Measurements from ENCODE around the gene RPN1.
A peak's percentile ranks its signal among the peaks of the same experiment; 100 is the strongest.
"Not testable (repeated sequence)": the region's sequence is repeated elsewhere in the genome, so short reads cannot be mapped to it uniquely, and the experiment has no call there.

Gene RPN1

GRCh38 chr3:128684986-128685726 lies 34.5 kb upstream of the RPN1 start:
- no peak overlapping the region for H3K4me3 ChIP-seq (ENCODE audit: low read depth, low read length)
- DNase-seq (ENCODE audit: low read depth): no peak
- TF ChIP-seq, protein P1, sequence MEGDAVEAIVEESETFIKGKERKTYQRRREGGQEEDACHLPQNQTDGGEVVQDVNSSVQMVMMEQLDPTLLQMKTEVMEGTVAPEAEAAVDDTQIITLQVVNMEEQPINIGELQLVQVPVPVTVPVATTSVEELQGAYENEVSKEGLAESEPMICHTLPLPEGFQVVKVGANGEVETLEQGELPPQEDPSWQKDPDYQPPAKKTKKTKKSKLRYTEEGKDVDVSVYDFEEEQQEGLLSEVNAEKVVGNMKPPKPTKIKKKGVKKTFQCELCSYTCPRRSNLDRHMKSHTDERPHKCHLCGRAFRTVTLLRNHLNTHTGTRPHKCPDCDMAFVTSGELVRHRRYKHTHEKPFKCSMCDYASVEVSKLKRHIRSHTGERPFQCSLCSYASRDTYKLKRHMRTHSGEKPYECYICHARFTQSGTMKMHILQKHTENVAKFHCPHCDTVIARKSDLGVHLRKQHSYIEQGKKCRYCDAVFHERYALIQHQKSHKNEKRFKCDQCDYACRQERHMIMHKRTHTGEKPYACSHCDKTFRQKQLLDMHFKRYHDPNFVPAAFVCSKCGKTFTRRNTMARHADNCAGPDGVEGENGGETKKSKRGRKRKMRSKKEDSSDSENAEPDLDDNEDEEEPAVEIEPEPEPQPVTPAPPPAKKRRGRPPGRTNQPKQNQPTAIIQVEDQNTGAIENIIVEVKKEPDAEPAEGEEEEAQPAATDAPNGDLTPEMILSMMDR (IDR thresholded peaks at IDR 0.05; ENCODE audit: low read depth, low read length, missing control alignments): no peak

DNA sequence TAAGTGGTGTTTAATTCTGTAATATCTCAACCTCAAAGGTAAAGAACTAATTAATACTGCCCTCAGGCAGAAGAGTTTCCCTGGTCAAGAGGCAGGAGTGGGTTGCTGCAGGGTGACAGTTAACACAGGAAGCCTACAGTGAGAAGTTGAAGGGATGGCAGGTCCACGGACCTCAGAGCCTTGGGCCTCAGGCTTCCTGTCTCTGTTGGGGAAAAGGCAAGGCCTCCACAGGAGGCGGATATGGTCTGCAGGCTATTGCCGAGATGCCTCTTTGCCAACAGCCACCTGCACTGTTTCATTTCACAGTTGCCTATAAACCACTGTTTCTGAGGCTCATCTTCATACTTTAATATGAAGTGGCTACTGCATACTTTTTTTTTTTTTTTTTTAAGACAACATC lies 33.3 kb upstream of the RPN1 start:
- no peak overlapping the region for H3K4me3 ChIP-seq (ENCODE audit: low read depth, low read length)
- TF ChIP-seq, protein P1 (IDR thresholded peaks at IDR 0.05; ENCODE audit: low read depth, low read length, missing control alignments): no peak
- no peak for DNase-seq (ENCODE audit: low read depth)

GRCh38 chr3:128681369-128681829 lies 30.8 kb upstream of the RPN1 start:
- H3K4me3 ChIP-seq (ENCODE audit: low read depth, low read length): peak overlapping the region; percentile 95
- TF ChIP-seq, protein P1 (IDR thresholded peaks at IDR 0.05; ENCODE audit: low read depth, low read length, missing control alignments): no peak
- DNase-seq (ENCODE audit: low read depth): no peak

DNA sequence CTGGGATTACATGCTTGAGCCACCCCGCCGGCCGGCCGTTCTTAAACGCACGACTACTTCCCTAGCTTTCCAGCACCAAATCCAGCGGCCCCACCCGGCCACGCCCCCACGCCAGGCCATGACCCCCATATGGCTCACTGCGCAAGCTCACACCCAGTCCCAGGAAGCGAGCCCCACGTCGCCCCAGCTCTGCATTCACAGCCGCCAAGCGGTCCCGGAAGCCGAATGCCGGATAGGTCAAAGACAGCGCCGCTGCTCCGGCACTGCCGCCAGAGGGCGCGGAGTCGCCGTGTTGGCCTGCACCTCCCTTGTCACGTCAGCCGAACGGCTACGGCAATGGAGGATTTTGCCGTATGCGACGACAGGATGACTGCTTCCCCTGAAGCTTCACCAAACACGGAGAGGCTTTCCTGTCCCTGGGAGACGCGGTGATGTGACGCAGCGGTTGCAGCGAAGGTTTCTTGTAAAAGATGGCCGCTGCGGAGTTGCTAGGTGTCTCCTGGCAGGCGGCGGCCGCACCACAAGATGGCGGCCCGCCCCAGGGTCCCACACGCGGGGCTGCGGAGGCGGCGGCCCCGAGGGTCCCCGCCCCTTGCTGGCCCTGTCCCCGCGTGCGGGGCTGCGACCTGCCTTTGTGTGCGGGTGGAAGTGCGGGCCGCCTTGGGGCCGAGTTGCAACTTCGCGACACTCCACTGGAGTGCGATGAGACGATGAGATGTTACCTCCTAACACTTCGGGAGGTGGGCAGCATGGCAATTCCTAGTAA lies 30.2 kb upstream of the RPN1 start:
- peak overlapping the region; percentile 95 for H3K4me3 ChIP-seq (ENCODE audit: low read depth, low read length)
- TF ChIP-seq, protein P1 (IDR thresholded peaks at IDR 0.05; ENCODE audit: low read depth, low read length, missing control alignments): peak; percentile 99
- DNase-seq (ENCODE audit: low read depth): peak; percentile 94

DNA sequence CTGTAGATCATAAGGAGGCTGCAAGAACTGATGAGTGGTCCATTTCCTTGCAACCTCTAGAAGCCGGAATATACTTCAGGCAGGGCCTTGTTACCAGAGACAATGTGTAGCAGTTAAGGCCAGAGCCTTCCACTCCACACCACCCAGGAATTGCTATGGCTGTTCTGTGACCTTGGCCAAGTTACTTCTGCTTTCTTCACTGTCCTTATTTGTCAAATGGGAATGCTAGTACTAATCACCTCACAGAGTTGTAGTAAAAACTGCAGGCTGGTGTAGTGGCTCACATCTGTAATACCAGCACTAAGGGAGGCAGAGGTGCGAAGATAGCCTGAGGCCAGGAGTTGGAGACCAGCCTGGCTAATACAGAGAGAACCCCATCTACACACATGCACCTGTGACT lies 28.7 kb upstream of the RPN1 start:
- TF ChIP-seq, protein P1 (IDR thresholded peaks at IDR 0.05; ENCODE audit: low read depth, low read length, missing control alignments): no peak
- no peak overlapping the region for H3K4me3 ChIP-seq (ENCODE audit: low read depth, low read length)
- no peak for DNase-seq (ENCODE audit: low read depth)

- not testable (repeated sequence) for DNase-seq (ENCODE audit: low read depth); H3K4me3 ChIP-seq (ENCODE audit: low read depth, low read length)
Observed at GRCh38 chr3:128675802-128676201, 25.2 kb upstream of the RPN1 start.

DNA sequence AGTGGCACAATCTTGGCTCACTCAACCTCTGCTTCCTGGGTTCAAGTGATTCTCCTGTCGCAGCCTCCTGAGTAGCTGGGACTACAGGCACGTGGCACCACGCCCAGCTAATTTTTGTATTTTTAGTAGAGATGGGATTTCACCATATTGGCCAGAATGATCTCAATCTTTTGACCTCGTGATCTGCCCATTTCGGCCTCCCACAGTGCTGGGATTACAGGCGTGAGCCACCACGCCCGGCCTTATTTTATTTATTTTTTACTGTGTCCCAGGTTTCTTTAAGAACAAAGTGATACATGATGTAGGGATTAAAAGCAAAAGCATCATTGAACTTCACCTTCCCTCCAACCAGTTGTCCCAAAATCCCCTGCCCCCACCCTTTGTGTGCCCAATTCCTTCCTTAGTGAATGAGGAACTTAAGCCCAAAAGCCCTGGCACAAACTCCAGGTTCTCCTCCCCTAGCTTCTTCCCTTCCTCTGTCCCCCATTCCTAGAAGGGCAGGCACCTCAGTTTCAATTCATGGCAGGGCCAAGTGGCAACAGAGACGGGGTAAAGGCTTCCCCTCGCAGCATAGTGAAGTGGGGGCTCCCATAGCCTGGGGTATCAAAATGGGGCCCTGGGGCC lies 23.7 kb upstream of the RPN1 start:
- peak overlapping the region; percentile 66 for H3K4me3 ChIP-seq (ENCODE audit: low read depth, low read length)
- no peak for DNase-seq (ENCODE audit: low read depth)
- TF ChIP-seq, protein P1 (IDR thresholded peaks at IDR 0.05; ENCODE audit: low read depth, low read length, missing control alignments): no peak

All from GM12864 (cell line).